WERI-Rb-1 (cell line): ENCODE data around the gene BCAR3.

Experiments used
- DNase-seq: peaks from one replicate; pipeline ENCODE4 v3.0.0-alpha.2; 2020
- H3K27ac ChIP-seq: fragments of 250-450 bp; sonication (Bioruptor Pico); 2 replicates; pipeline ENCODE4 v1.5.1; 2020; ENCODE audit warnings: mild to moderate bottlenecking, moderate library complexity
- H3K27me3 ChIP-seq: fragments of 250-450 bp; sonication (Bioruptor Pico); 2 replicates; pipeline ENCODE4 v1.5.1; 2021; ENCODE audit warnings: mild to moderate bottlenecking, low read depth, moderate library complexity; ENCODE audit not compliant: insufficient read depth, severe bottlenecking
- H3K36me3 ChIP-seq: fragments of 250-450 bp; sonication (Bioruptor Pico); 2 replicates; pipeline ENCODE4 v1.5.1; 2020; ENCODE audit warnings: mild to moderate bottlenecking, moderate library complexity
- H3K4me3 ChIP-seq: 2 replicates; pipeline ENCODE4 v1.5.1; 2011; ENCODE audit warnings: low read depth, mild to moderate bottlenecking, control low read depth, low read length
- H3K9me3 ChIP-seq: fragments of 250-450 bp; sonication (Bioruptor Pico); 2 replicates; pipeline ENCODE4 v1.5.1; 2021; ENCODE audit warnings: mild to moderate bottlenecking, moderate library complexity; ENCODE audit not compliant: severe bottlenecking
- CTCF ChIP-seq: IDR thresholded peaks from 2 replicates; pipeline ENCODE4 v1.5.1; 2011; ENCODE audit warnings: low read depth, mild to moderate bottlenecking, control low read depth, inconsistent platforms, low read length

The BCAR3 gene

DNA sequence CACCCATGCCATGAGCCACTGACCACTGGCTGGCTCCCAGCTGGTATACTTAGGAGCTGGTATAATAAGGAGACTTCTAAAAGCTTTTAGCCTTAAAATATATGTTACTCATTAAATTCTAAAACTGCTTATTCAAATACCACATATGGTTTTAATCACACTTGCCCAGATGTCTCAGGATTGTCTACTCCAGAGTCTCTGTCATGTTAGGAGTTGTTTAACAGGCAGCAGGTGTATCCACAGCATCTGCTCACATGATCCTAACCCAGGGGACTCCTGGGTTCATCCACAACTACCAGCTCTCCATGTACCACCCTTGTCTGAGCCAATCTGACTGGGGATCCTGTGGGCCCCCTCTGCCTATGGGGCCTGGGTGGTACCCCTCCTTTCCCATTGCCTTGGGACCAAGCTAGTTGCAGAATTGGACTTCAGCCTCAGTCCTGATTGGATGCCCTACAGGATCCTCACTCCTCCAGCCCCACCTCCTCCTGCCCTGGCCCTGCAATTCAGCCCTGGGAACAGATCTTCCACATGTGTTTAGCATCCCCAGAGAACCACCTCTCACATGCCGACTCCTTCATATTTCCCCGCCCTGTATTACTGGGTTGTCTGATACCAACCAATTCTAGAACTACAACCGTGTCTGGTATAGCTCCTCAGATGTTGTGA, 61.3 kb downstream of the BCAR3 start:
- no peak for TF ChIP-seq CTCF
- DNase-seq = no peak
- Histone ChIP-seq H3K9me3 (no peaks in the 10 kb centered on the region), H3K36me3 (no peaks in the 10 kb centered on the region), H3K4me3 (no peak overlapping the region), H3K27me3 (no peaks in the 10 kb centered on the region), H3K27ac (no peak overlapping the region)

GRCh38 chr1:93619507-93620171, 62.0 kb downstream of the BCAR3 start:
- TF ChIP-seq CTCF = peak; percentile 24; the same call in 1 of the 2 replicates
- H3K4me3 ChIP-seq = no peak overlapping the region
- no peak overlapping the region for H3K27ac ChIP-seq
- H3K9me3 ChIP-seq = no peaks in the 10 kb centered on the region
- H3K36me3 ChIP-seq = no peaks in the 10 kb centered on the region
- H3K27me3 ChIP-seq = no peaks in the 10 kb centered on the region
- DNase-seq = no peak

DNA sequence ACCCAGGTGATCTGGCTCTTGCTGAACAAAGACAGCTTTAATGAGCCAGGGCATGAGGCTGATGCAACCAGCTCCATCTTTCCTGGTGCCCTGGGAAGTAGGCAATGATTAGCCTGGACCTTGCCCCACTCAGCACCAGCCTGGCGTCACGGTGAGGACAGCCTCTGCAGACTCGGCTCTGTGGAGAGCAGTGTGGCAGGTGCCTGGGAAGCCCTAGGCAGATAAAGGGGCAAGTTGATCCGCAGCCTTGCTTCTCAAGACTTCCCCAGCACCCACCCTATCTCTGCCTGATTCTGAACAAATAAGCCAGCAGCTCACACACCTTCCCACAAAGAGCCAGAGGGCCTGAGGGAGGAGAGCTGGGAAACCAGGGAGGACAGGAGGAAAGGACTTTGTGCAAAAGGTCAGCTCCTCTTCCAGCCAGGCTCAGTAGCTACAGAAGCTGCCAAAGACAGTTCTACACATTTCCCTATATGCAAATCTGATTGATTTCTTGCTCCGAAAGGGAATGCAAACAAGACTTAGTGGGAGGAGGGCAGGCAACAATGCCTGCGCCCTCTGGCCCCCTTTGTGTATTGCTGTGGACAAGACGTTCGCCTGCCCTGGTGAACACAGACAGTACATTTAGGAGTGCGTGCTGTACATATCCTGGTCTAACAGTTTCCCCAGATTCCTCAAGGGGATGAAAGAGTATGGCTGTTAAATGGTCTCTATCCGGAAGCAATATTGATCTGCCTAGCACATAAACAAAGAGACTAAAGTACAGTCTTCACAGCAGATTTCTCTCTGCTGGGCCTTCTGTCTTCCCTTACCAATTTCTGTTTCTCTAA, 63.8 kb downstream of the BCAR3 start:
- TF ChIP-seq CTCF = no peak
- H3K4me3 ChIP-seq = no peak overlapping the region
- no peak for DNase-seq
- H3K9me3 ChIP-seq = no peaks in the 10 kb centered on the region
- H3K27ac ChIP-seq = no peak overlapping the region
- no peaks in the 10 kb centered on the region for H3K27me3 ChIP-seq
- H3K36me3 ChIP-seq = no peaks in the 10 kb centered on the region

- DNase-seq = no peak
- Histone ChIP-seq H3K27me3 (no peaks in the 10 kb centered on the region), H3K27ac (no peak overlapping the region), H3K36me3 (no peaks in the 10 kb centered on the region), H3K4me3 (no peak overlapping the region), H3K9me3 (no peaks in the 10 kb centered on the region)
- TF ChIP-seq CTCF = no peak
These were observed 64.5 kb downstream of the BCAR3 start for GRCh38 chr1:93616996-93617669.

- no peaks in the 10 kb centered on the region for H3K9me3 ChIP-seq
- no peak overlapping the region for H3K27ac ChIP-seq
- no peak for TF ChIP-seq CTCF
- no peaks in the 10 kb centered on the region for H3K27me3 ChIP-seq
- H3K4me3 ChIP-seq = no peak overlapping the region
- DNase-seq = peak; percentile 39
- no peaks in the 10 kb centered on the region for H3K36me3 ChIP-seq
These were observed 65.2 kb downstream of the BCAR3 start for GRCh38 chr1:93616221-93616995.
